Body of pancreas (tissue), 4 donors: ENCODE data around the gene HSBP1L1. TPM values are rescaled to one million over a fixed set of nuclear protein-coding genes. Genes with fewer than 3 reads are reported as not detected.

Experiments used
- ATAC-seq: fragments of 150-250 bp; one replicate; pipeline ENCODE4 v1.9.1; 2016
- DNase-seq, 4 donors: peaks; one replicate each; pipeline ENCODE4 v3.0.0-alpha.2; 2019
- H3K27ac ChIP-seq, 4 donors: fragments of 200-600 bp; sonication (generic); 1 replicate in 3 of 4; 2 replicates in 1 of 4; pipeline versions ENCODE4 v1.5.1 to v1.6.1; 2016 to 2019; ENCODE audit warnings: mild to moderate bottlenecking in 1 of 4, mixed read lengths in 1 of 4, moderate library complexity in 1 of 4
- H3K27me3 ChIP-seq, 2 donors: fragments of 200-600 bp; sonication (generic); one replicate each; pipeline ENCODE4 v1.6.0; 2016; ENCODE audit warnings: mild to moderate bottlenecking in 1 of 2
- H3K36me3 ChIP-seq, 2 donors: fragments of 200-600 bp; sonication (generic); replicated peaks in 1 of 2; 2 replicates each; pipeline ENCODE4 v1.5.1; 2016; ENCODE audit warnings: low read depth in 2 of 2; ENCODE audit not compliant: insufficient read depth in 1 of 2
- H3K4me1 ChIP-seq: fragments of 200-600 bp; sonication (generic); one replicate; pipeline ENCODE4 v1.6.0; 2016
- H3K4me3 ChIP-seq, 2 donors: fragments of 200-600 bp; sonication (generic); 1 replicate in 1 of 2; 2 replicates in 1 of 2; pipeline ENCODE4 v1.5.1; 2016 to 2019
- H3K9me3 ChIP-seq, 3 donors: fragments of 200-600 bp; sonication (generic); 1 replicate in 2 of 3; 2 replicates in 1 of 3; pipeline ENCODE4 v1.5.1; 2016
- POLR2A ChIP-seq, 3 donors: fragments of 450-650 bp; IDR thresholded peaks; one replicate each; pipeline ENCODE4 v1.6.1; 2016; ENCODE audit warnings: antibody characterized with exemption in 3 of 3, mild to moderate bottlenecking in 2 of 3
- WGBS, 2 donors: methylation state at CpG; one replicate each; pipeline ENCODE4 v1.1.5; 2017; 5-methylcytosine and 5-hydroxymethylcytosine counted together
- intact Hi-C: fragments of 100-400 bp; cut with DNase I; formaldehyde crosslinking; loops from one replicate; pipeline ENCODE4 v1.15.1; 2023
- total RNA-seq, 2 donors: library from RNA; depleted of rRNA; stranded (reverse); fragments of >200 nt; gene quantifications; one replicate each; pipeline ENCODE4 v1.1.0, GENCODE V29; 2016
- TF ChIP-seq, protein P1 (sequence below), 7 experiments: fragments of 450-650 bp in 4 of 7; fragments of 200-600 bp in 3 of 7; sonication (generic) in 3 of 7; IDR thresholded peaks; one replicate each; pipeline ENCODE4 v1.5.1; 2016 to 2019; ENCODE audit warnings: antibody characterized with exemption in 7 of 7

HSBP1L1 gene
- total RNA-seq, 2 donors from 2014 or later, result 14.8 to 22.1 TPM

DNA sequence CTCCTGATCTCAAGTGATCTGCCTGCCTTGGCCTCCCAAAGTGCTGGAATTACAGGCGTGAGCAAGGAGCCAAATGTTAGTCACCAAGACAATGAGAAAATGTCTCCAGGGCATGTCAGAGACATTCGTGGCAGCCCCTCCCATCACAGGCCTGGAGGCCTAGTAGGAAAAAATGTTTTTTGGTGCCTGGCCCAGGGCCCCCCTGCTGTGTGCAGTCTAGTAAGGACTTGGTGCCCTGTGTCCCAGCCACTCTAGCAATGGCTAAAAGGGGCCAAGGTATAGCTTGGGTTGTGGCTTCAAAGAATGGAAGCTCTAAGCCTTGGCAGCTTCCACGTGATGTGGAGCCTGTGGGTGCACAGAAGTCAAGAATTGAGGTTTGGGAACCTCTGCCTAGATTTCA lies 36.4 kb downstream of the HSBP1L1 start:
- Histone ChIP-seq H3K4me1 (no peaks in the 10 kb centered on the region), H3K27ac (no peak overlapping the region), H3K4me3 (no peak overlapping the region), H3K36me3 (no peaks in the 10 kb centered on the region), H3K9me3 (peaks cover 0 to 10% (median 0%) of the 10 kb centered on the region in 3 donors), H3K27me3 (no peaks in the 10 kb centered on the region)
- DNase-seq (no peak), ATAC-seq (no peak)
- TF ChIP-seq, protein P1, sequence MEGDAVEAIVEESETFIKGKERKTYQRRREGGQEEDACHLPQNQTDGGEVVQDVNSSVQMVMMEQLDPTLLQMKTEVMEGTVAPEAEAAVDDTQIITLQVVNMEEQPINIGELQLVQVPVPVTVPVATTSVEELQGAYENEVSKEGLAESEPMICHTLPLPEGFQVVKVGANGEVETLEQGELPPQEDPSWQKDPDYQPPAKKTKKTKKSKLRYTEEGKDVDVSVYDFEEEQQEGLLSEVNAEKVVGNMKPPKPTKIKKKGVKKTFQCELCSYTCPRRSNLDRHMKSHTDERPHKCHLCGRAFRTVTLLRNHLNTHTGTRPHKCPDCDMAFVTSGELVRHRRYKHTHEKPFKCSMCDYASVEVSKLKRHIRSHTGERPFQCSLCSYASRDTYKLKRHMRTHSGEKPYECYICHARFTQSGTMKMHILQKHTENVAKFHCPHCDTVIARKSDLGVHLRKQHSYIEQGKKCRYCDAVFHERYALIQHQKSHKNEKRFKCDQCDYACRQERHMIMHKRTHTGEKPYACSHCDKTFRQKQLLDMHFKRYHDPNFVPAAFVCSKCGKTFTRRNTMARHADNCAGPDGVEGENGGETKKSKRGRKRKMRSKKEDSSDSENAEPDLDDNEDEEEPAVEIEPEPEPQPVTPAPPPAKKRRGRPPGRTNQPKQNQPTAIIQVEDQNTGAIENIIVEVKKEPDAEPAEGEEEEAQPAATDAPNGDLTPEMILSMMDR (IDR thresholded peaks at IDR 0.05), result no peak
- TF ChIP-seq POLR2A (IDR thresholded peaks at IDR 0.05), result no peak
- 72 to 80% methylated on average over 3 of the region's 3 CpGs for WGBS, 2 donors
- intact Hi-C loops, result no loop called here

DNA sequence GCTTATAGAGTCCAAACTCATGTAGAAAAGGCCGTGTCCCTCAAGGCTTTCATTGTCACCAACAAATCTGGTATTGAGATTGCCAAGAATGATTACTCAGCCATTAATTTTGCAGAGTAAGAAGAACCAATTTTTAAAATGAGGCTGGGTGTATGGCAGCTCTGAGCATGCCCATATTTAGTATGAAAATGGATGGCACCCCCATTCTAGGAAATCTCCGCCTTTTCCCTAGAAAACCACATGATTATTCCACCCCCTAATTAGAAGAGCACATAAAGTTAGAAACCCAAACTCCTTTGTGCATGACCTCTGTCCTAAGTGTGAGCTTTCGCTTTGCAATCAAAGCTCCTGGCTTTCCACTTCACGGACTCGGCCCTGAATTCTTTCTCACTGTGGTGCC lies 38.0 kb downstream of the HSBP1L1 start:
- Histone ChIP-seq H3K36me3 (no peaks in the 10 kb centered on the region), H3K27ac (no peak overlapping the region), H3K4me3 (no peak overlapping the region), H3K27me3 (no peaks in the 10 kb centered on the region), H3K9me3 (peaks cover 0 to 10% (median 0%) of the 10 kb centered on the region in 3 donors), H3K4me1 (no peaks in the 10 kb centered on the region)
- intact Hi-C loops, result no loop called here
- no peak for TF ChIP-seq POLR2A (IDR thresholded peaks at IDR 0.05)
- TF ChIP-seq, protein P1 (IDR thresholded peaks at IDR 0.05), result no peak
- DNase-seq, result no peak
- no peak for ATAC-seq
- 93 to 94% methylated on average over 5 of the region's 5 CpGs for WGBS, 2 donors

DNA sequence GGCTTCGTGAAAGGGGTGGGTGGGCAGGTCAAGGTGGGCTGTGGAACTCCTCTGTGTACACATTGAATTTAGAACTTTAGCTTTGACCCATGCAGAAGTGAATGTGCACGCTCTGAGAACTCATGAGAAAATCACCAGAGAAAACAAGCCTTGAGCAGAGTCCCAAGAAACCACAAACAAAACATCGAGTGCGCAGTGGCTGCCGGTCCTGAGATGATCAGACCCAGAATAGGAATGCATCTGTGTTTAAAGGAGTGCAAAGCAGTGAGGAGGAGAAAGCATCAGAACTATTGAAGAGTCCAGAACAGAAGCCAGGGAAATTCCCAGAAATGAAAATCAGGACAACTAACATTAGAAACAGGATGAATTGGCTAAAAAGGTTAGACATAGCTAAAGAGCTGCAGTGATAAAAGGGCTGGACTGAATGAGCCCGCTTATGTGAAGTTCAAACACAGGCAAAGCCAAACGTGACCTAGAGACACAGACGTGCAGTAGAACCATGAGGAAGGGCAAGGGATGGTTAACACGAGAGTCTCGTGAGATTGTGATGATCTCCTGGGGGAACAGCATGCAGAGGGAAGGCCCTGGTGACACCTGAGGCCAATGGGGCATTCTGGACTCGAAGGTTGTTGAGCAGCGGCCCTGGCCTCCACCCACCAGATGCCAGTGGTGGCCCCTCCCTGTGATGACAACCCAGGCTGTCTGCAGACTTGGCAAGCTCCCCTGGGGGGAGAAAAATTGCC lies 40.3 kb downstream of the HSBP1L1 start:
- Histone ChIP-seq H3K27me3 (no peaks in the 10 kb centered on the region), H3K27ac (no peak overlapping the region), H3K36me3 (no peaks in the 10 kb centered on the region), H3K4me1 (no peaks in the 10 kb centered on the region), H3K9me3 (peaks cover 0 to 10% (median 0%) of the 10 kb centered on the region in 3 donors), H3K4me3 (no peak overlapping the region)
- no peak for DNase-seq
- TF ChIP-seq, protein P1 (IDR thresholded peaks at IDR 0.05), result no peak
- TF ChIP-seq POLR2A (IDR thresholded peaks at IDR 0.05), result no peak
- intact Hi-C loops, result no loop called here
- WGBS, 2 donors, result 89% methylated on average over 11 to 12 of the region's 12 CpGs
- no peak for ATAC-seq

DNA sequence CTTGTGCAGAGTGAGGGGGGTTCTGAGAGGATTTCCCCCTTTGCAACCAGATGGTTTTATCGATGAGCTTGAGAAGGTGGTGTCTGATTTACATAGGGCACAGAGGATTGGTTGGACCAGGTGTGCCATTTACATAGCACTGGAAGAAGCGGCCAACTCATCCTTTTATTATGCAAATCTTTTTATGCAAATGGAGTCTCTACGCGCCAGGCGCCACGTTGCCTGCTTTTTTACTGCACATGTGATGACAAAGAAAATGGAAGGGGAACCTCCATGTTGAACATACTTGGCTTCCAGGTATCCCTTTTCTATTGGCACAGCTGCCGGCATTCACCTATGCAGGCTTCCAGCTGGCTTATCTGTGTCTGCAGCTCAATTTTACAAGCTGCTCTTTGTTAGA lies 42.3 kb downstream of the HSBP1L1 start:
- no peak for TF ChIP-seq POLR2A (IDR thresholded peaks at IDR 0.05)
- TF ChIP-seq, protein P1 (IDR thresholded peaks at IDR 0.05), result no peak
- Histone ChIP-seq H3K4me1 (no peaks in the 10 kb centered on the region), H3K9me3 (no peaks in the 10 kb centered on the region), H3K27ac (no peak overlapping the region), H3K27me3 (no peaks in the 10 kb centered on the region), H3K36me3 (no peaks in the 10 kb centered on the region), H3K4me3 (no peak overlapping the region)
- ATAC-seq, result no peak
- no peak for DNase-seq
- intact Hi-C loops, result no loop called here
- WGBS, 2 donors, result 67 to 73% methylated on average over 7 of the region's 7 CpGs
